Measurements from ENCODE around the gene MAML3. TPM values are rescaled to one million over a fixed set of nuclear protein-coding genes. Genes with fewer than 3 reads are reported as not detected.

Gene MAML3
- total RNA-seq, 2 donors from 2014 or later = 29.2 to 32.2 TPM

GRCh38 chr4:139966383-139966782, 187.6 kb downstream of the MAML3 start:
- no peak overlapping the region for H3K9ac ChIP-seq (ENCODE audit: extremely low read depth, low read length, poor library complexity, severe bottlenecking)
- no peaks in the 10 kb centered on the region for H3K9me3 ChIP-seq (ENCODE audit: control insufficient read depth, low read length)
- DNase-seq = no peak
- no peak overlapping the region for H3K27ac ChIP-seq (ENCODE audit: low read depth, low read length)
- WGBS, 2 experiments (ENCODE audit: insufficient coverage in 1 of 2, insufficient read length in 1 of 2) = 91 to 97% methylated on average over 4 of the region's 4 CpGs
- H3K4me1 ChIP-seq (ENCODE audit: control insufficient read depth, insufficient read depth, low read length) = peaks cover 3% of the 10 kb centered on the region
- Mint-ChIP-seq H3K4me1 (peaks cover 3% of the 10 kb centered on the region), H3K27me3 (ENCODE audit: insufficient read depth) (peaks cover 1% of the 10 kb centered on the region), H3K4me3 (no peak overlapping the region), H3K9me3 (no peaks in the 10 kb centered on the region), H3K27ac (no peak overlapping the region), H3K36me3 (ENCODE audit: low read depth) (peaks cover 1% of the 10 kb centered on the region)
- no peaks in the 10 kb centered on the region for H3K27me3 ChIP-seq (ENCODE audit: control insufficient read depth, insufficient read depth, low read length, poor library complexity, severe bottlenecking)
- TF ChIP-seq CTCF (conservative IDR thresholded peaks at IDR 0.05) = no peak
- no peak overlapping the region for H3K4me3 ChIP-seq (ENCODE audit: low read length)
- no peaks in the 10 kb centered on the region for H3K36me3 ChIP-seq (ENCODE audit: control insufficient read depth, insufficient read depth, low read length)

- no peaks in the 10 kb centered on the region for H3K36me3 ChIP-seq (ENCODE audit: control insufficient read depth, insufficient read depth, low read length)
- Mint-ChIP-seq H3K4me1 (peaks cover 8% of the 10 kb centered on the region), H3K27ac (no peak overlapping the region), H3K4me3 (no peak overlapping the region), H3K36me3 (ENCODE audit: low read depth) (peaks cover 1% of the 10 kb centered on the region), H3K27me3 (ENCODE audit: insufficient read depth) (peaks cover 1% of the 10 kb centered on the region), H3K9me3 (no peaks in the 10 kb centered on the region)
- H3K4me1 ChIP-seq (ENCODE audit: control insufficient read depth, insufficient read depth, low read length) = peaks cover 7% of the 10 kb centered on the region
- no peak overlapping the region for H3K27ac ChIP-seq (ENCODE audit: low read depth, low read length)
- no peak for DNase-seq
- no peak overlapping the region for H3K4me3 ChIP-seq (ENCODE audit: low read length)
- WGBS, 2 experiments (ENCODE audit: insufficient coverage in 1 of 2, insufficient read length in 1 of 2) = 93 to 100% methylated on average over 1 of the region's 1 CpG
- H3K9me3 ChIP-seq (ENCODE audit: control insufficient read depth, low read length) = no peaks in the 10 kb centered on the region
- TF ChIP-seq CTCF (conservative IDR thresholded peaks at IDR 0.05) = no peak
- H3K9ac ChIP-seq (ENCODE audit: extremely low read depth, low read length, poor library complexity, severe bottlenecking) = no peak overlapping the region
- H3K27me3 ChIP-seq (ENCODE audit: control insufficient read depth, insufficient read depth, low read length, poor library complexity, severe bottlenecking) = no peaks in the 10 kb centered on the region
These were observed 188.2 kb downstream of the MAML3 start for GRCh38 chr4:139965789-139966188.

- no peaks in the 10 kb centered on the region for H3K36me3 ChIP-seq (ENCODE audit: control insufficient read depth, insufficient read depth, low read length)
- WGBS, 2 experiments (ENCODE audit: insufficient coverage in 1 of 2, insufficient read length in 1 of 2) = 93 to 100% methylated on average over 1 of the region's 1 CpG
- Mint-ChIP-seq H3K9me3 (no peaks in the 10 kb centered on the region), H3K27ac (no peak overlapping the region), H3K27me3 (ENCODE audit: insufficient read depth) (peaks cover 1% of the 10 kb centered on the region), H3K4me3 (no peak overlapping the region), H3K4me1 (peaks cover 29% of the 10 kb centered on the region), H3K36me3 (ENCODE audit: low read depth) (peaks cover 1% of the 10 kb centered on the region)
- DNase-seq = no peak
- no peaks in the 10 kb centered on the region for H3K27me3 ChIP-seq (ENCODE audit: control insufficient read depth, insufficient read depth, low read length, poor library complexity, severe bottlenecking)
- no peak overlapping the region for H3K9ac ChIP-seq (ENCODE audit: extremely low read depth, low read length, poor library complexity, severe bottlenecking)
- peaks cover 13% of the 10 kb centered on the region for H3K4me1 ChIP-seq (ENCODE audit: control insufficient read depth, insufficient read depth, low read length)
- H3K4me3 ChIP-seq (ENCODE audit: low read length) = no peak overlapping the region
- no peak overlapping the region for H3K27ac ChIP-seq (ENCODE audit: low read depth, low read length)
- no peaks in the 10 kb centered on the region for H3K9me3 ChIP-seq (ENCODE audit: control insufficient read depth, low read length)
- TF ChIP-seq CTCF (conservative IDR thresholded peaks at IDR 0.05) = no peak
These were observed 190.3 kb downstream of the MAML3 start for GRCh38 chr4:139963708-139964107.
